Mesodermal cell (in vitro differentiated cells): ENCODE results near the gene TBC1D5.
"Not testable (repeated sequence)": the region's sequence is repeated elsewhere in the genome, so short reads cannot be mapped to it uniquely, and the experiment has no call there.

ENCODE experiments used
- H3K27ac ChIP-seq: 2 replicates; pipeline ENCODE4 v1.7.0; 2013; ENCODE audit warnings: mild to moderate bottlenecking, low read depth, low read length, moderate library complexity; ENCODE audit not compliant: severe bottlenecking
- H3K36me3 ChIP-seq: 2 replicates; pipeline ENCODE4 v1.7.1; 2013; ENCODE audit warnings: mild to moderate bottlenecking, low read length, moderate library complexity; ENCODE audit not compliant: control insufficient read depth, insufficient read depth
- H3K4me1 ChIP-seq: one replicate; pipeline ENCODE4 v1.7.1; 2013; ENCODE audit warnings: mild to moderate bottlenecking, low read length; ENCODE audit not compliant: insufficient read depth, control insufficient read depth, poor library complexity, severe bottlenecking
- H3K4me3 ChIP-seq: 2 replicates; pipeline ENCODE4 v1.7.0; 2013; ENCODE audit warnings: low read length, control low read depth, mild to moderate bottlenecking; ENCODE audit not compliant: insufficient read depth, poor library complexity, severe bottlenecking; ENCODE audit errors: extremely low read depth
- H3K9me3 ChIP-seq: 2 replicates; pipeline ENCODE4 v1.7.1; 2013; ENCODE audit warnings: mild to moderate bottlenecking, low read length, moderate library complexity; ENCODE audit not compliant: control insufficient read depth
- WGBS, 2 experiments: methylation state at CpG; one replicate each; pipeline ENCODE4 v1.1.5; 2013; ENCODE audit warnings: missing lambda C conversion rate in 2 of 2; ENCODE audit not compliant: insufficient coverage in 2 of 2; 5-methylcytosine and 5-hydroxymethylcytosine counted together

TBC1D5 gene

DNA sequence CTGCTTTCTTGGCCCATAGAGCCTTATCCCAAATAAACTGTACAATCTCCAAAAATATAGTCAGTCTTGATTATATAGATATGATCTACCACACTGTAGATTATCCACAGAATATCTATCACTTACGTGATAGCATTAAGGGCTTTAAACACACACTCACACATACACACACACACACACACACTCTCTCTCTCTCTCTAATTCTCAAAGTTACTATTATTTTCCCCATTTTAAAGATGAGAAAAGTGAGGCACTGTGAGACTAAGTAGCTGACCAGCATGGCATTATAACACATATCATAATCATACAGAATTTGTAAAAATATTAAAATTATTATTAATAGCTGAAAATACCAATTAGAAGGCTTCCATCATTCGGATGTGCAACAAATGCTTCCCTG, 4.2 kb downstream of the TBC1D5 start:
- H3K36me3 ChIP-seq = no peaks in the 10 kb centered on the region
- H3K9me3 ChIP-seq = no peaks in the 10 kb centered on the region
- H3K4me3 ChIP-seq = no peak overlapping the region
- H3K4me1 ChIP-seq = peaks cover 15% of the 10 kb centered on the region
- H3K27ac ChIP-seq = no peak overlapping the region
- 89 to 90% methylated on average over 1 of the region's 2 CpGs for WGBS, 2 experiments

- Histone ChIP-seq H3K27ac (no peak overlapping the region), H3K36me3 (no peaks in the 10 kb centered on the region), H3K4me3 (no peak overlapping the region), H3K9me3 (no peaks in the 10 kb centered on the region), H3K4me1 (peaks cover 12% of the 10 kb centered on the region)
Measured at GRCh38 chr3:17737591-17737990, 4.8 kb downstream of the TBC1D5 start.

DNA sequence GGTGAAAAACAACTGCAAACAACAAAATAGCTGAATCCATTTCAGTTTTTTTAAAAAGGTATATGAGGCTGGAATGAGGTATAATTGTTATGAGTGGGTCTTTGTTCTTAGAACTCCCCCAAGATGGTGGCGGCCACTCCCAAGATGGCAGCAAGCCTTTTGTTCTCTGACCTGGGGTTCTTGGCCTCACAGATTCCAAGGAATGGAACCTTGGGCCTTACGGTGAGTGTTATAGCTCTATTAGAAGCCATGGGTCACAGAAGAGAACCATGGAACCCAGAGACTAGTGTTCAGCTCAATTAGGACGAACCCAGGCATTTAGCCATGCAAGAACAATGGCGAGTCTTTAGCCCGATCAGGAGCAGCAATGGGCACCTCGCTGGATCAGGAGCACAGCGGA, 7.1 kb downstream of the TBC1D5 start:
- WGBS, 2 experiments = 96% methylated on average over 7 of the region's 7 CpGs
- H3K4me3 ChIP-seq, H3K9me3 ChIP-seq, H3K27ac ChIP-seq, H3K4me1 ChIP-seq, H3K36me3 ChIP-seq: not testable (repeated sequence)

GRCh38 chr3:17733768-17734167, 8.7 kb downstream of the TBC1D5 start:
- Histone ChIP-seq H3K4me3 (no peak overlapping the region), H3K36me3 (no peaks in the 10 kb centered on the region), H3K4me1 (no peaks in the 10 kb centered on the region), H3K9me3 (no peaks in the 10 kb centered on the region), H3K27ac (no peak overlapping the region)
- WGBS, 2 experiments = no CpG with 5 or more reads among the region's 2 CpGs

GRCh38 chr3:17733215-17733614, 9.2 kb downstream of the TBC1D5 start:
- 80% methylated on average over 1 of the region's 3 CpGs; no CpG with 5 or more reads in 1 of the 2 experiments for WGBS, 2 experiments

GRCh38 chr3:17730318-17730967, 12.0 kb downstream of the TBC1D5 start:
- Histone ChIP-seq H3K4me1 (no peaks in the 10 kb centered on the region), H3K27ac (peak overlapping the region; percentile 23), H3K4me3 (no peak overlapping the region), H3K9me3 (no peaks in the 10 kb centered on the region), H3K36me3 (no peaks in the 10 kb centered on the region)
- WGBS, 2 experiments = no CpG with 5 or more reads among the region's 4 CpGs

More at GRCh38 chr3:17733215-17733614, 9.2 kb downstream of the TBC1D5 start:
- H3K36me3 ChIP-seq = no peaks in the 10 kb centered on the region
- no peaks in the 10 kb centered on the region for H3K4me1 ChIP-seq
- no peaks in the 10 kb centered on the region for H3K9me3 ChIP-seq
- H3K27ac ChIP-seq = no peak overlapping the region
- H3K4me3 ChIP-seq = no peak overlapping the region

GRCh38 chr3:17726313-17726712, 16.1 kb downstream of the TBC1D5 start:
- Histone ChIP-seq H3K4me1 (no peaks in the 10 kb centered on the region), H3K4me3 (no peak overlapping the region), H3K9me3 (no peaks in the 10 kb centered on the region), H3K36me3 (no peaks in the 10 kb centered on the region), H3K27ac (no peak overlapping the region)
- no CpG with 5 or more reads among the region's 1 CpG for WGBS, 2 experiments

GRCh38 chr3:17725844-17726243, 16.6 kb downstream of the TBC1D5 start:
- not testable (repeated sequence) for H3K36me3 ChIP-seq, H3K4me1 ChIP-seq, H3K9me3 ChIP-seq, H3K4me3 ChIP-seq, H3K27ac ChIP-seq
- no CpG with 5 or more reads among the region's 5 CpGs for WGBS, 2 experiments

DNA sequence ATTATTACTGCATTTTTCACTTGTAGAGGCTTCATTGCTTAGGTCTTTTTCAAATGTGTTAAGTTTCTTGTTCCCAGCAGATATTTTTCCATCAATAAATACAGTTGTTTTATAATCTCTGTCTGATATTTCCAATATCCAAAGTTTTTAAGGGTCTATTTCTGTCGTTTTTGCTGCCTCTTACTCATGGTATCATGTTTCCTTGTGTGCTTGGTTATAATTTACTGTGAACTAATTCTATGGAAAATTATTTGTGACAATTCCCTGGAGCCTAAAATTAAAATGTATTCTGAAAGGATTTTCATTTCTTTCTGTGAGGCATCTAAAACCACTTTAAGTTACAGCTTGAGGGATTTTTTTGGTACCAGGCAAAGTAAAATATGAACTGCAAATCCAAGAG, 17.5 kb downstream of the TBC1D5 start:
- H3K4me3 ChIP-seq = no peak overlapping the region
- no CpG with 5 or more reads among the region's 1 CpG for WGBS, 2 experiments
- no peak overlapping the region for H3K27ac ChIP-seq
- H3K36me3 ChIP-seq = no peaks in the 10 kb centered on the region
- H3K9me3 ChIP-seq = no peaks in the 10 kb centered on the region
- no peaks in the 10 kb centered on the region for H3K4me1 ChIP-seq

- Histone ChIP-seq H3K4me1 (no peaks in the 10 kb centered on the region), H3K9me3 (no peaks in the 10 kb centered on the region), H3K4me3 (no peak overlapping the region), H3K36me3 (no peaks in the 10 kb centered on the region), H3K27ac (no peak overlapping the region)
- WGBS, 2 experiments = 100% methylated on average over 1 of the region's 3 CpGs; no CpG with 5 or more reads in 1 of the 2 experiments
Measured at GRCh38 chr3:17724122-17724521, 18.3 kb downstream of the TBC1D5 start.

GRCh38 chr3:17717411-17717810, 25.0 kb downstream of the TBC1D5 start:
- no peaks in the 10 kb centered on the region for H3K4me1 ChIP-seq
- no peak overlapping the region for H3K4me3 ChIP-seq
- no peak overlapping the region for H3K27ac ChIP-seq
- peaks cover 14% of the 10 kb centered on the region for H3K36me3 ChIP-seq
- peaks cover 15% of the 10 kb centered on the region for H3K9me3 ChIP-seq
